GM12875 (cell line): Measurements from ENCODE around the gene GPRC5C.
A peak's percentile ranks its signal among the peaks of the same experiment; 100 is the strongest.

Experiments
- H3K4me3 ChIP-seq: one replicate; pipeline ENCODE4 v1.5.1; 2011; ENCODE audit warnings: low read depth, low read length, control low read depth
- TF ChIP-seq, protein P1 (sequence below): IDR thresholded peaks from 2 replicates; pipeline ENCODE4 v1.5.1; 2011; ENCODE audit warnings: low read depth, mild to moderate bottlenecking, control low read depth, inconsistent platforms, low read length, moderate library complexity, borderline replicate concordance; ENCODE audit not compliant: insufficient read depth

The GPRC5C gene

DNA sequence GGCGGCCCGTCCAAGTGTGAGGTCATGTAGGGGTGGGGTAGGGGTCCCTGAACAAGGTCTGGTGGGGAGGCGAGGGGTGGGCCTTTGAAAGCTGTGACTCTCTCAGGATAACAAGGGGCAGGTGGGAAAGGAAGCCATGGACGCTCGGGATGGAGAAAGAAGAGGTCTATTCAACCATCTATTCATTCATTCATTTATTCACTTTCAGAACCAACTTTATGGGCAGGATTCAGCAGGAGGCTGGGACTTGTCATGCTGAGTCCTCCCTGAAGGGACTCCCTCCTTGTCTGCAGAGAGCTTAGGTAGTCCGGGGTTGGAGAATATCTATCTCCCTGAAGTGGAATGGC, 25.9 kb downstream of the GPRC5C start:
- no peak overlapping the region for H3K4me3 ChIP-seq
- TF ChIP-seq, protein P1, sequence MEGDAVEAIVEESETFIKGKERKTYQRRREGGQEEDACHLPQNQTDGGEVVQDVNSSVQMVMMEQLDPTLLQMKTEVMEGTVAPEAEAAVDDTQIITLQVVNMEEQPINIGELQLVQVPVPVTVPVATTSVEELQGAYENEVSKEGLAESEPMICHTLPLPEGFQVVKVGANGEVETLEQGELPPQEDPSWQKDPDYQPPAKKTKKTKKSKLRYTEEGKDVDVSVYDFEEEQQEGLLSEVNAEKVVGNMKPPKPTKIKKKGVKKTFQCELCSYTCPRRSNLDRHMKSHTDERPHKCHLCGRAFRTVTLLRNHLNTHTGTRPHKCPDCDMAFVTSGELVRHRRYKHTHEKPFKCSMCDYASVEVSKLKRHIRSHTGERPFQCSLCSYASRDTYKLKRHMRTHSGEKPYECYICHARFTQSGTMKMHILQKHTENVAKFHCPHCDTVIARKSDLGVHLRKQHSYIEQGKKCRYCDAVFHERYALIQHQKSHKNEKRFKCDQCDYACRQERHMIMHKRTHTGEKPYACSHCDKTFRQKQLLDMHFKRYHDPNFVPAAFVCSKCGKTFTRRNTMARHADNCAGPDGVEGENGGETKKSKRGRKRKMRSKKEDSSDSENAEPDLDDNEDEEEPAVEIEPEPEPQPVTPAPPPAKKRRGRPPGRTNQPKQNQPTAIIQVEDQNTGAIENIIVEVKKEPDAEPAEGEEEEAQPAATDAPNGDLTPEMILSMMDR = no peak

DNA sequence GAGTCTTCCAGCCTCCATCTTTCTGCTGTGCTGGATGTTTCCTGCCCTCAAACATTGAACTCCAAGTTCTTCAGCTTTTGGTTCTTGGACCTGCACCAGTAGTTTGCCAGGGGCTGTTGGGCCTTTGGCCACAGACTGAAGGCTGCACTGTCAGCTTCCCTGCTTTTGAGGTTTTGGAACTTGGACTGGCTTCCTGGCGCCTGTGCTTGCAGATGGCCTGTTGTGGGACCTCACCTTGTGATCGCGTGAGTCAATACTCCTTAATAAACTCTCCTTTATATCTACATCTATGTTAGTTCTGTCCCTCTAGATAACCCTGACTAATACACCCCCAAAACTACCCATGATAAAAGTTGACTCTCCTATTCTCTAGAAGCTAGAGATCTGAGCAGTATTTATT, 26.9 kb downstream of the GPRC5C start:
- H3K4me3 ChIP-seq = no peak overlapping the region
- TF ChIP-seq, protein P1 = no peak

DNA sequence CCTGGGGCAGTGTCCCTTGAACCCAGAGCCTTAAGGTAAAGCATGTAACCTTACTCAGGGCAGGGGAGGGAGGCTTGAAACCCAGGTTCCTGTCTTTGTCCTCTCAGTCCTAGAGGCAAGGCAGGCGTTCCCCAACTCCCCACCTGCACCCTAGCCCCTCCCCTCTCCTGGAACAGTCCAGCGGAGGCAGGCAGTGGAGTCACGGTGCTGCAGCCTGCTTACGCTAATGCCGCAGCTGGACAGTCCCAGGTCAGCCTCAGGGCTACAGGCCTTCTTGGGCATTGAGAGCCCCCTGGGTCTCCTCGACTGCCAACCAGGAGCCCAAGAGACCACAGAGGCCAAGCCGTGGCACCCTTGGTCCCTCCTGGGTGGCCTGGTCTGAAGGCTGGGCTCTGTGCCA, 27.7 kb downstream of the GPRC5C start:
- TF ChIP-seq, protein P1 = no peak
- no peak overlapping the region for H3K4me3 ChIP-seq

DNA sequence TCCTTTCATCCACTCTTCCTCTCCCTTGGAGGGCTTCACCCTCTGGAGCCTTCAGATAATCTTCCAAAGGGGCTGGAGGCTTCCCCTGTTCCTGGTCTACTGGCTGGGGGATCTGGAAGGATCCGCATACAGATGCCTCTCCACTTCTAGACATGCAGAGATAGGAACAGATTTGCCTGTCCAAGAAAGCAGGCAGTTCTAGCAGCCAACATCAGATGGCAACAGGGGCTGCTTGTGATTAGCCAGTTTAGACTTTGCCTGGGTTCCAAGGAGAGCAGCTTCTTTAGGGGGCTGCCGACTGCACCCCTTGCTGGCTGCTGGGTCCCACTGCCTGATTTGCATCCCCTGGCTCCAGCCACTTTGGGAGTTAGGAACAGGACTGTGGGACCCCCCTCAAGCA, 28.4 kb downstream of the GPRC5C start:
- no peak overlapping the region for H3K4me3 ChIP-seq
- TF ChIP-seq, protein P1 = 0 out of 2 replicates have a peak, but pooled peaks have one; percentile 2

DNA sequence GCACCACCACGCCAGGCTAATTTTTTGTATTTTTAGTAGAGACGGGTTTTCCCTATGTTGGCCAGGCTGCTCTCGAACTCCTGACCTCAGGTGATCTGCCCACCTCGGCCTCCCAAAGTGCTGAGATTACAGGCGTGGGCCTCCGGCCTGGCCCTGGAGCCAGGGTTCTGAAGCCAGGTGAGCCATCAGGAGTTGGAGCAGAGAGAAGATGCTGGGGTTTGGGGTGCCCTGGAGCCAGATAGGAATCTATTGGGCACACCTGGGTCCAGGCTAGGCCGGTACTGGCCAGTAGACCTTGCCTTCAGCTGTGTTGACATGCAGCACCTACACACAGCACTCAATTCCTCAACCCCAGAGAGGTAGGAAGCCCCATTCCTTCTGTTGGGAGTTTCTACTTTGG, 29.1 kb downstream of the GPRC5C start:
- H3K4me3 ChIP-seq = no peak overlapping the region
- TF ChIP-seq, protein P1 = no peak

DNA sequence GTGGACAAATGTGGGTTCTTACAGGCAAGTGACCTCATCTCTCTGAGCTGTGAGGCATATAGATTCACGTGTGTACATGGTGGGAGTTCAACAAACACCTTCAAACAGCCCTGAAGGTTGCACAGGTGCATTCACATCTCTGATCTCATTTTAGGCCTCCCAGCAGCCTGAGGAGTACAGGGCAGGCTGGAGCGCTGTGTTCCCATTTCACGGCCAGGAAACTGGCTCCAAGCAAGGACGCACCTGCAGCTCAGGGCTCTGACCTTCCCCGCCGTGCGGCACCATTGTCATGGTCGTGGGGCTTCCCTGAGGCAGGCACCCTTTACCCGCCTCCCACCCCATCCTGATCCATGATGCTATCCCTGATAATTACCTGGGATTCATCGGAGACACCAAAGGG, 29.7 kb downstream of the GPRC5C start:
- no peak overlapping the region for H3K4me3 ChIP-seq
- TF ChIP-seq, protein P1 = no peak

DNA sequence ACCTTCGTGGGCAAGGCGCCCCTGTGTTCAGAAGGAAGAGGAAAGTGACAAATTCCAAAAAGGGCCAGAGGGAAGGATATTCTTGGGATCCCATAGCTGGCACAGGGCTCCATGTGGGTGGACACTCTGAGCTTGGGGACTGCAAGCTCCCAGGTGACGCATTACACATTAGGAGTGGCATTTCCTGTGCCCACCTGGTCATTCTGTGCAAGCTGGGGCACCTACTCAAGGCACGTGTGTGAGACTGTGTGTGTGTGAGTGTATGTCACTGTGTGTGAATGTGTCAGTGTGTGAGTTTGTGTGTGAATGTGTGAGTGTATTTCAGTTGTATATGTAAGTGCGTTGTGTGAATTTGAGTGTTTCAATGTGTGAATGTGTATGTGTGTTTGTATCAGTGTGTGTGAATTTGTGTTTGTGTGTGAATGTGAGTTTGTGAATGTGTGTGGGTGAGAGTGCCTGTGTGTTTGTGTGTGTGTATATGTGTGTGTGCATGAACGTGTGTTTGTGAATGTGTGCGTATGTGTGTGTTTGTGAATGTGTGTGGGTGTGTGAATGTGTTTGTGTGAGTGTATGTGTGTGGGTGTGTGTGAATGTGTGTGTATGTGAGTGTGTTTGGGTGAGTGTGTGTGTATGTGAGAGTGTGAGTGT, 33.0 kb downstream of the GPRC5C start:
- no peak overlapping the region for H3K4me3 ChIP-seq
- TF ChIP-seq, protein P1 = no peak
